H1 (cell line): ENCODE data around the gene LAMP1. TPM values are rescaled to one million over a fixed set of nuclear protein-coding genes. Genes with fewer than 3 reads are reported as not detected.

Experiments used
- CTCF ChIA-PET: fragments of 300-600 bp; sonication (Branson Sonifier 250); formaldehyde crosslinking; loops from one replicate; lab custom pipeline; 2021; ENCODE audit not compliant: partially characterized antibody; lab: Charles Lee
- POLR2A ChIA-PET: fragments of 300-600 bp; sonication (Branson Sonifier 250); formaldehyde crosslinking; loops from one replicate; lab custom pipeline; 2021; ENCODE audit warnings: inconsistent platforms; ENCODE audit not compliant: partially characterized antibody; lab: Charles Lee
- DNase-seq, 2 experiments: peaks; one replicate each; pipeline versions ENCODE4 v3.0.0 to v3.0.0-alpha.2; 2010 to 2022; ENCODE audit warnings: low spot score in 2 of 2, low read depth in 1 of 2, mixed read lengths in 1 of 2
- FAIRE-seq: peaks from 2 replicates; lab custom pipeline; 2011; peaks lifted over from hg19 to GRCh38; lab: Jason Lieb, UNC
- H2AFZ ChIP-seq: 2 replicates; pipeline ENCODE4 v1.8.1; 2012; ENCODE audit warnings: low read length, inconsistent platforms
- H2AK5ac ChIP-seq: 2 replicates; pipeline ENCODE4 v1.6.1; 2013; ENCODE audit warnings: low read depth, low read length
- H2BK120ac ChIP-seq: replicated peaks from 2 replicates; pipeline ENCODE3; 2013; ENCODE audit warnings: low read depth, low read length, inconsistent platforms
- H2BK12ac ChIP-seq: 2 replicates; pipeline ENCODE4 v1.6.1; 2013; ENCODE audit warnings: low read depth, low read length
- H2BK15ac ChIP-seq: 2 replicates; pipeline ENCODE4 v1.6.1; 2013; ENCODE audit warnings: low read length
- H2BK20ac ChIP-seq: 2 replicates; pipeline ENCODE4 v1.6.1; 2013; ENCODE audit warnings: low read length
- H2BK5ac ChIP-seq: 2 replicates; pipeline ENCODE4 v1.6.1; 2013; ENCODE audit warnings: low read depth, low read length
- H3K14ac ChIP-seq: 2 replicates; pipeline ENCODE4 v1.6.1; 2013; ENCODE audit warnings: inconsistent platforms; ENCODE audit not compliant: insufficient read length
- H3K18ac ChIP-seq: 2 replicates; pipeline ENCODE4 v1.6.1; 2013; ENCODE audit warnings: low read length; ENCODE audit errors: extremely low read depth
- H3K23ac ChIP-seq: 2 replicates; pipeline ENCODE4 v1.6.1; 2013; ENCODE audit warnings: inconsistent platforms; ENCODE audit not compliant: insufficient read length
- H3K23me2 ChIP-seq: 2 replicates; pipeline ENCODE4 v1.6.1; 2013; ENCODE audit warnings: low read depth, low read length
- H3K27ac ChIP-seq: 2 replicates; pipeline ENCODE4 v1.6.1; 2011; ENCODE audit warnings: low read depth, low read length, inconsistent platforms
- H3K27me3 ChIP-seq, 4 experiments: replicated peaks in 1 of 4; 1 replicate in 1 of 4; 2 replicates in 3 of 4; pipeline versions ENCODE4 v1.6.1 to v1.8.1; 2011 to 2013; ENCODE audit warnings: low read length in 3 of 4, mild to moderate bottlenecking in 3 of 4, inconsistent platforms in 2 of 4, mixed read lengths in 2 of 4, moderate library complexity in 1 of 4; ENCODE audit not compliant: control insufficient read depth in 3 of 4, insufficient read depth in 3 of 4; ENCODE audit errors: extremely low read depth in 1 of 4
- H3K36me3 ChIP-seq, 4 experiments: 2 replicates each; pipeline versions ENCODE4 v1.6.1 to v1.8.1; 2011 to 2013; ENCODE audit warnings: mild to moderate bottlenecking in 4 of 4, low read length in 3 of 4, moderate library complexity in 2 of 4, control low read depth in 1 of 4, inconsistent platforms in 1 of 4; ENCODE audit not compliant: insufficient read depth in 4 of 4, control insufficient read depth in 2 of 4
- H3K4ac ChIP-seq: replicated peaks from 2 replicates; pipeline ENCODE3; 2013; ENCODE audit warnings: low read length, low read depth, mixed read lengths, inconsistent platforms; ENCODE audit not compliant: insufficient read length
- H3K4me1 ChIP-seq, 4 experiments: replicated peaks in 1 of 4; 1 replicate in 1 of 4; 2 replicates in 3 of 4; pipeline versions ENCODE4 v1.6.1 to v1.8.1; 2011 to 2013; ENCODE audit warnings: low read length in 3 of 4, inconsistent platforms in 2 of 4, mixed read lengths in 1 of 4; ENCODE audit not compliant: insufficient read depth in 4 of 4, control insufficient read depth in 3 of 4
- H3K4me2 ChIP-seq, 2 experiments: 2 replicates each; pipeline versions ENCODE4 v1.6.1 to v1.8.1; 2011 to 2013; ENCODE audit warnings: low read depth in 2 of 2, low read length in 2 of 2, control low read depth in 1 of 2, inconsistent platforms in 1 of 2, mild to moderate bottlenecking in 1 of 2; ENCODE audit not compliant: insufficient read depth in 1 of 2
- H3K4me3 ChIP-seq, 4 experiments: fragments of 200-600, 300-600 bp in 1 of 4; sonication (generic), shearing (Covaris generic), sonication (Bioruptor Twin) in 1 of 4; 2 replicates each; pipeline versions ENCODE4 v1.5.1 to v1.8.1; 2011 to 2016; ENCODE audit warnings: low read length in 4 of 4, low read depth in 3 of 4, control low read depth in 2 of 4, inconsistent platforms in 2 of 4, mild to moderate bottlenecking in 2 of 4, mixed read lengths in 1 of 4, moderate library complexity in 1 of 4; ENCODE audit not compliant: insufficient read depth in 2 of 4; ENCODE audit errors: extremely low read depth in 1 of 4
- H3K56ac ChIP-seq: replicated peaks from 2 replicates; pipeline ENCODE3; 2013; ENCODE audit warnings: low read depth, mild to moderate bottlenecking, mixed read lengths, low read length, inconsistent platforms; ENCODE audit not compliant: insufficient read length
- H3K79me1 ChIP-seq: 2 replicates; pipeline ENCODE4 v1.6.1; 2013; ENCODE audit warnings: low read depth, low read length, control low read depth
- H3K79me2 ChIP-seq, 2 experiments: 2 replicates each; pipeline versions ENCODE4 v1.6.1 to v1.8.1; 2012 to 2013; ENCODE audit warnings: low read length in 2 of 2, mild to moderate bottlenecking in 2 of 2, inconsistent platforms in 1 of 2; ENCODE audit not compliant: insufficient read depth in 2 of 2, control insufficient read depth in 1 of 2
- H3K9ac ChIP-seq, 4 experiments: replicated peaks in 1 of 4; 1 replicate in 1 of 4; 2 replicates in 3 of 4; pipeline versions ENCODE4 v1.6.1 to v1.8.1; 2011 to 2013; ENCODE audit warnings: low read depth in 3 of 4, low read length in 3 of 4, control low read depth in 2 of 4, mild to moderate bottlenecking in 2 of 4, moderate library complexity in 2 of 4, inconsistent platforms in 1 of 4; ENCODE audit errors: extremely low read depth in 1 of 4
- H3K9me3 ChIP-seq, 2 experiments: 2 replicates each; pipeline versions ENCODE4 v1.6.1 to v1.8.1; 2012 to 2013; ENCODE audit warnings: mild to moderate bottlenecking in 2 of 2, moderate library complexity in 2 of 2, control low read depth in 1 of 2, inconsistent platforms in 1 of 2, low read depth in 1 of 2, low read length in 1 of 2, mixed read lengths in 1 of 2; ENCODE audit not compliant: insufficient read depth in 2 of 2
- H4K20me1 ChIP-seq, 2 experiments: replicated peaks in 1 of 2; 2 replicates each; pipeline versions ENCODE3 to v1.8.1; 2011 to 2013; ENCODE audit warnings: inconsistent platforms in 2 of 2, low read length in 2 of 2, mild to moderate bottlenecking in 1 of 2; ENCODE audit not compliant: insufficient read depth in 2 of 2, control insufficient read depth in 1 of 2
- H4K5ac ChIP-seq: 2 replicates; pipeline ENCODE4 v1.6.1; 2013; ENCODE audit warnings: low read length, low read depth, mixed read lengths, inconsistent platforms; ENCODE audit not compliant: insufficient read length
- H4K8ac ChIP-seq: 2 replicates; pipeline ENCODE4 v1.8.0; 2013; ENCODE audit warnings: mild to moderate bottlenecking, moderate library complexity, low read length, inconsistent platforms; ENCODE audit not compliant: insufficient read depth; ENCODE audit errors: extremely low read depth
- H4K91ac ChIP-seq: replicated peaks from 2 replicates; pipeline ENCODE3; 2013; ENCODE audit warnings: low read length, mixed read lengths, inconsistent platforms; ENCODE audit not compliant: insufficient read length
- BRCA1 ChIP-seq: IDR thresholded peaks from 2 replicates; pipeline ENCODE4 v1.6.1; 2012; ENCODE audit warnings: low read depth, low read length, improper control_type of control experiment
- CBX8 ChIP-seq: fragments of 300-800, 300-1000 bp; sonication (generic); IDR thresholded peaks from 2 replicates; pipeline ENCODE4 v1.7.1; 2016; ENCODE audit warnings: low read depth, low read length, borderline replicate concordance
- EGR1 ChIP-seq: IDR thresholded peaks from 2 replicates; pipeline ENCODE4 v1.6.1; 2011; ENCODE audit warnings: low read depth, low read length, borderline replicate concordance
- EZH2 ChIP-seq: fragments of 200-600 bp; sonication (generic); IDR thresholded peaks from 2 replicates; pipeline ENCODE4 v1.7.1; 2012; ENCODE audit warnings: low read depth, mild to moderate bottlenecking, moderate library complexity, low read length, inconsistent platforms; ENCODE audit not compliant: severe bottlenecking
- KDM1A ChIP-seq: fragments of 200-600, 300-600 bp; sonication (generic); IDR thresholded peaks from 2 replicates; pipeline ENCODE4 v1.7.1; 2016; ENCODE audit warnings: mild to moderate bottlenecking, low read length, borderline replicate concordance
- NANOG ChIP-seq: IDR thresholded peaks from 2 replicates; pipeline ENCODE4 v1.6.1; 2011; ENCODE audit warnings: low read length, low read depth, mild to moderate bottlenecking, inconsistent platforms; ENCODE audit not compliant: insufficient read depth, poor library complexity, severe bottlenecking
- PHF8 ChIP-seq: fragments of 200-600 bp; sonication (generic); conservative IDR thresholded peaks from 2 replicates; pipeline ENCODE4 v1.7.1; 2012; ENCODE audit warnings: low read depth, mild to moderate bottlenecking, inconsistent platforms, low read length, moderate library complexity
- RAD21 ChIP-seq, 2 experiments: IDR thresholded peaks in 1 of 2; conservative IDR thresholded peaks in 1 of 2; 2 replicates each; pipeline ENCODE4 v1.6.1; 2011; ENCODE audit warnings: low read depth in 2 of 2, low read length in 2 of 2, improper control_type of control experiment in 1 of 2, inconsistent platforms in 1 of 2, mild to moderate bottlenecking in 1 of 2, moderate library complexity in 1 of 2
- SIRT6 ChIP-seq: IDR thresholded peaks from one replicate; pipeline ENCODE4 v1.7.1; 2012; ENCODE audit warnings: low read length, inconsistent platforms
- TAF1 ChIP-seq: IDR thresholded peaks from 2 replicates; pipeline ENCODE4 v1.6.1; 2011; ENCODE audit warnings: mild to moderate bottlenecking, low read depth, low read length
- WGBS, 2 experiments: shearing (Covaris generic) in 1 of 2; methylation state at CpG; one replicate each; pipeline versions ENCODE4 v1.1.6 to v1.1.7; 2013 to 2015; ENCODE audit warnings: low lambda C conversion rate in 2 of 2, mixed read lengths in 2 of 2, inconsistent platforms in 1 of 2, low coverage in 1 of 2, missing lambda C conversion rate in 1 of 2; ENCODE audit not compliant: insufficient replicate concordance in 2 of 2, insufficient coverage in 1 of 2, insufficient read length in 1 of 2; ENCODE audit errors: extremely low coverage in 1 of 2, missing lambda C conversion rate in 1 of 2; 5-methylcytosine and 5-hydroxymethylcytosine counted together
- polyA plus RNA-seq, 7 experiments: library from polyadenylated mRNA; depleted of rRNA in 3 of 7; stranded (reverse) in 5 of 7; unstranded in 2 of 7; fragments of >200 nt in 5 of 7; fragments of 200-250 nt in 2 of 7; gene quantifications; 1 replicate in 5 of 7; 2 replicates in 1 of 7; 4 replicates in 1 of 7; pipeline versions ENCODE4 v1.2.1 to v1.2.3, GENCODE V29; 2011 to 2013; ENCODE audit warnings: missing spikeins in 2 of 7, mixed read lengths in 2 of 7
- total RNA-seq: library from RNA; stranded (reverse); fragmentation: NEBNext Ultra II Directional; extraction: Animal tissue kit (Norgen Biotek cat#: 25700); gene quantifications from 2 replicates; pipeline ENCODE4 v1.2.1, GENCODE V29; 2021
- TF ChIP-seq, protein P1 (sequence below), 3 experiments: IDR thresholded peaks; 1 replicate in 2 of 3; 2 replicates in 1 of 3; pipeline versions ENCODE4 v1.5.1 to v1.6.1; 2011; ENCODE audit warnings: low read length in 3 of 3, mild to moderate bottlenecking in 3 of 3, inconsistent platforms in 2 of 3, low read depth in 1 of 3, moderate library complexity in 1 of 3; ENCODE audit not compliant: insufficient read depth in 1 of 3; ENCODE audit errors: control extremely low read depth in 1 of 3

LAMP1 gene
- total and polyA plus RNA-seq, 2 of the 8 experiments (the other 6 are each of a cell fraction or from before 2014, with no cell fraction given), result 97.6 to 140 TPM

- H3K23ac ChIP-seq, result no peak overlapping the region
- POLR2A ChIA-PET, result interaction anchor here (0.6 to 1.0 kb wide), 2 partner anchors 109 to 116 kb away, joined by 3 to 4 read pairs; no protein-coding TSS in a partner anchor
- H2BK15ac ChIP-seq, result no peak overlapping the region
- no peak overlapping the region for H2AFZ ChIP-seq
- no peaks in the 10 kb centered on the region for H3K4me1 ChIP-seq
- no peak overlapping the region for H3K14ac ChIP-seq
- no peaks in the 10 kb centered on the region for H3K27me3 ChIP-seq
- no peak overlapping the region for H2BK20ac ChIP-seq
- H4K5ac ChIP-seq, result no peak overlapping the region
- peak overlapping the region; percentile 82; the same call in 1 of the 2 replicates for H4K8ac ChIP-seq
- no peak overlapping the region for H4K91ac ChIP-seq
- no peak overlapping the region for H3K4me2 ChIP-seq
- DNase-seq (peak in 1 of 2 experiments; percentile 59), FAIRE-seq (peak; percentile 36)
- H3K56ac ChIP-seq, result no peak overlapping the region
- H3K79me1 ChIP-seq, result no peaks in the 10 kb centered on the region
- H4K20me1 ChIP-seq, result no peaks in the 10 kb centered on the region
- H2BK12ac ChIP-seq, result no peak overlapping the region
- H3K36me3 ChIP-seq, result no peaks in the 10 kb centered on the region
- 72% methylated on average over 3 of the region's 3 CpGs; no CpG with 5 or more reads in 1 of the 2 experiments for WGBS, 2 experiments
- no peak overlapping the region for H2BK5ac ChIP-seq
- H2AK5ac ChIP-seq, result no peak overlapping the region
- no peak overlapping the region for H3K9ac ChIP-seq
- H3K4me3 ChIP-seq, result no peak overlapping the region
- no peak overlapping the region for H3K27ac ChIP-seq
- H3K79me2 ChIP-seq, result no peaks in the 10 kb centered on the region
- no peak overlapping the region for H2BK120ac ChIP-seq
- H3K9me3 ChIP-seq, result peaks cover 0 to 9% of the 10 kb centered on the region in 2 experiments; a peak in 1 of 4 replicates
- no peak overlapping the region; the same call in 1 of the 2 replicates for H3K18ac ChIP-seq
- CTCF ChIA-PET, result interaction anchor here (0.7 to 2.2 kb wide), 8 partner anchors 13 to 1913 kb away, joined by 3 to 12 read pairs (median 4); no protein-coding TSS in a partner anchor
- H3K23me2 ChIP-seq, result no peaks in the 10 kb centered on the region
- no peak overlapping the region for H3K4ac ChIP-seq
- no peak for TF ChIP-seq TAF1
- TF ChIP-seq BRCA1, result no peak
- TF ChIP-seq NANOG, result no peak
- TF ChIP-seq, protein P1, sequence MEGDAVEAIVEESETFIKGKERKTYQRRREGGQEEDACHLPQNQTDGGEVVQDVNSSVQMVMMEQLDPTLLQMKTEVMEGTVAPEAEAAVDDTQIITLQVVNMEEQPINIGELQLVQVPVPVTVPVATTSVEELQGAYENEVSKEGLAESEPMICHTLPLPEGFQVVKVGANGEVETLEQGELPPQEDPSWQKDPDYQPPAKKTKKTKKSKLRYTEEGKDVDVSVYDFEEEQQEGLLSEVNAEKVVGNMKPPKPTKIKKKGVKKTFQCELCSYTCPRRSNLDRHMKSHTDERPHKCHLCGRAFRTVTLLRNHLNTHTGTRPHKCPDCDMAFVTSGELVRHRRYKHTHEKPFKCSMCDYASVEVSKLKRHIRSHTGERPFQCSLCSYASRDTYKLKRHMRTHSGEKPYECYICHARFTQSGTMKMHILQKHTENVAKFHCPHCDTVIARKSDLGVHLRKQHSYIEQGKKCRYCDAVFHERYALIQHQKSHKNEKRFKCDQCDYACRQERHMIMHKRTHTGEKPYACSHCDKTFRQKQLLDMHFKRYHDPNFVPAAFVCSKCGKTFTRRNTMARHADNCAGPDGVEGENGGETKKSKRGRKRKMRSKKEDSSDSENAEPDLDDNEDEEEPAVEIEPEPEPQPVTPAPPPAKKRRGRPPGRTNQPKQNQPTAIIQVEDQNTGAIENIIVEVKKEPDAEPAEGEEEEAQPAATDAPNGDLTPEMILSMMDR (IDR thresholded peaks at IDR 0.05; ENCODE audit: control extremely low read depth in 1 of 3, insufficient read depth in 1 of 3, low read depth in 1 of 3, low read length in 3 of 3), result peak; percentile 29 to 61 (median 57)
- no peak for TF ChIP-seq EGR1
- TF ChIP-seq SIRT6, result no peak
- peak; percentile 55 to 62 for TF ChIP-seq RAD21 (IDR thresholded peaks at IDR 0.05 in 1 of 2, conservative IDR thresholded peaks at IDR 0.05 in 1 of 2; ENCODE audit: low read depth in 2 of 2, low read length in 2 of 2)
- no peak for TF ChIP-seq PHF8
- TF ChIP-seq CBX8, result no peak
- no peak for TF ChIP-seq KDM1A
- TF ChIP-seq EZH2, result no peak
These were observed 21.7 kb upstream of the LAMP1 start for GRCh38 chr13:113275387-113275786.
